Stomach (tissue), 9 donors: ENCODE data around the gene LFNG. TPM values are rescaled to one million over a fixed set of nuclear protein-coding genes. Genes with fewer than 3 reads are reported as not detected.

Experiments
- DNase-seq, 2 donors: peaks; one replicate each; pipeline versions ENCODE4 v3.0.0 to v3.0.0-alpha.2; 2013 to 2019
- H3K27ac ChIP-seq, 5 donors: fragments of 200-600 bp in 4 of 5; sonication (generic) in 4 of 5; one replicate each; pipeline ENCODE4 v1.5.1; 2013 to 2019; ENCODE audit warnings: mild to moderate bottlenecking in 1 of 5, moderate library complexity in 1 of 5
- H3K27me3 ChIP-seq, 3 donors: fragments of 200-600 bp; sonication (generic); one replicate each; pipeline ENCODE4 v1.5.1; 2017 to 2019; ENCODE audit warnings: mixed run types in 1 of 3
- H3K36me3 ChIP-seq, 4 donors: fragments of 200-600 bp; sonication (generic); 1 replicate in 3 of 4; 2 replicates in 1 of 4; pipeline ENCODE4 v1.5.1; 2016 to 2019
- H3K4me1 ChIP-seq, 4 donors: fragments of 200-600 bp; sonication (generic); one replicate each; pipeline ENCODE4 v1.5.1; 2016 to 2019
- H3K4me3 ChIP-seq, 4 donors: fragments of 200-600 bp; sonication (generic) in 3 of 4; one replicate each; pipeline ENCODE4 v1.5.1; 2016 to 2019; ENCODE audit warnings: mild to moderate bottlenecking in 1 of 4
- H3K9me3 ChIP-seq, 4 donors: fragments of 200-600 bp; sonication (generic); one replicate each; pipeline ENCODE4 v1.5.1; 2016 to 2019
- EP300 ChIP-seq: sonication (generic); formaldehyde crosslinking; IDR thresholded peaks from one replicate; pipeline ENCODE4 v1.6.1; 2017; ENCODE audit warnings: antibody characterized with exemption
- POLR2A ChIP-seq, 4 donors: fragments of 450-650 bp; IDR thresholded peaks; one replicate each; pipeline ENCODE4 v1.6.1; 2016; ENCODE audit warnings: antibody characterized with exemption in 4 of 4, control low read depth in 2 of 4, mild to moderate bottlenecking in 1 of 4, moderate library complexity in 1 of 4
- POLR2AphosphoS5 ChIP-seq, 3 donors: sonication (generic); formaldehyde crosslinking; IDR thresholded peaks; one replicate each; pipeline ENCODE4 v1.6.1; 2016; ENCODE audit warnings: antibody characterized with exemption in 3 of 3
- WGBS, 5 donors: extraction: QIAGEN DNeasy Blood & Tissue Kit in 3 of 5; methylation state at CpG; one replicate each; pipeline versions ENCODE4 v1.1.5 to v1.1.7; 2013 to 2018; 5-methylcytosine and 5-hydroxymethylcytosine counted together
- intact Hi-C: fragments of 100-400 bp; cut with DNase I; formaldehyde crosslinking; loops from one replicate; pipeline ENCODE4 v1.15.1; 2023; ENCODE audit warnings: low total_unique reads
- polyA plus RNA-seq, 3 donors: library from polyadenylated mRNA; stranded (reverse); fragments of 200-250 nt; gene quantifications; one replicate each; pipeline ENCODE4 v1.2.3, GENCODE V29; 2013
- total RNA-seq, 5 donors: library from RNA; depleted of rRNA; stranded (reverse); fragments of >200 nt; gene quantifications; one replicate each; pipeline versions ENCODE4 v1.1.0 to v1.2.3, GENCODE V29; 2014 to 2016
- TF ChIP-seq, protein P1 (sequence below), 7 experiments: fragments of 450-650 bp in 4 of 7; fragments of 200-600 bp in 3 of 7; sonication (generic) in 3 of 7; IDR thresholded peaks; one replicate each; pipeline ENCODE4 v1.5.1; 2016 to 2019; ENCODE audit warnings: antibody characterized with exemption in 7 of 7, control low read depth in 2 of 7, mild to moderate bottlenecking in 1 of 7
- donor health status: healthy with polysubstance abuse.
- donor health status: Bipolar disorder and iron deficiency.
- donor health status: healthy.

The LFNG gene
- total and polyA plus RNA-seq, 8 donors, result 8.0 to 103 (median 17.4) TPM

DNA sequence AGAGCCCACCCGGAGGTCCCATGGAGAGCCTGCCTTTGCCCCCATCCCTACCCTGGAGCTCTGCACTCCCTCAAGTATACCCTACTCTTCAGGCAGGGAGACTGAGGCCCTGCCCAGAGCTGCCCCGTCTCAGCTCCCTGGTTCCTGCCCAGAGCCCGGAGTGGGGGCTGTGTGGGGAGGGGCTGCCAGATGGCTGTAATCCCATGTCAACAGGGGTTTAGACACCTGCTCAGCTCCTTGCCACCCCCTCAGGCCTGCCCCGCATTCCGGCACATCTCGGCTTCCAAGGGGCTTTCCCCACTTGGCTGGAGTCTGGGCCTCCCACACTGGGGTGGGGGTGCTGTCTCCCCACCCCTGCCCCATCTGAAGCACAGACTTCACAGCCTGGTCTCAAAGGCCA lies 20.9 kb upstream of the LFNG start:
- Histone ChIP-seq H3K27ac (no peak overlapping the region), H3K4me1 (peaks cover 0 to 22% (median 12%) of the 10 kb centered on the region in 4 donors), H3K9me3 (no peaks in the 10 kb centered on the region), H3K27me3 (peaks cover 0 to 55% (median 4%) of the 10 kb centered on the region in 3 donors), H3K36me3 (no peaks in the 10 kb centered on the region), H3K4me3 (no peak overlapping the region)
- 60 to 87% (median 76%) methylated on average over 3 to 6 of the region's 6 CpGs for WGBS, 5 donors
- TF ChIP-seq, protein P1, sequence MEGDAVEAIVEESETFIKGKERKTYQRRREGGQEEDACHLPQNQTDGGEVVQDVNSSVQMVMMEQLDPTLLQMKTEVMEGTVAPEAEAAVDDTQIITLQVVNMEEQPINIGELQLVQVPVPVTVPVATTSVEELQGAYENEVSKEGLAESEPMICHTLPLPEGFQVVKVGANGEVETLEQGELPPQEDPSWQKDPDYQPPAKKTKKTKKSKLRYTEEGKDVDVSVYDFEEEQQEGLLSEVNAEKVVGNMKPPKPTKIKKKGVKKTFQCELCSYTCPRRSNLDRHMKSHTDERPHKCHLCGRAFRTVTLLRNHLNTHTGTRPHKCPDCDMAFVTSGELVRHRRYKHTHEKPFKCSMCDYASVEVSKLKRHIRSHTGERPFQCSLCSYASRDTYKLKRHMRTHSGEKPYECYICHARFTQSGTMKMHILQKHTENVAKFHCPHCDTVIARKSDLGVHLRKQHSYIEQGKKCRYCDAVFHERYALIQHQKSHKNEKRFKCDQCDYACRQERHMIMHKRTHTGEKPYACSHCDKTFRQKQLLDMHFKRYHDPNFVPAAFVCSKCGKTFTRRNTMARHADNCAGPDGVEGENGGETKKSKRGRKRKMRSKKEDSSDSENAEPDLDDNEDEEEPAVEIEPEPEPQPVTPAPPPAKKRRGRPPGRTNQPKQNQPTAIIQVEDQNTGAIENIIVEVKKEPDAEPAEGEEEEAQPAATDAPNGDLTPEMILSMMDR (IDR thresholded peaks at IDR 0.05), result no peak
- no peak for TF ChIP-seq POLR2A (IDR thresholded peaks at IDR 0.05)
- TF ChIP-seq EP300, result no peak
- no peak for TF ChIP-seq POLR2AphosphoS5 (IDR thresholded peaks at IDR 0.05)
- no peak for DNase-seq
- intact Hi-C loops, result no loop called here

- 85 to 95% (median 88%) methylated on average over 6 to 7 of the region's 7 CpGs for WGBS, 5 donors
- H3K4me3 ChIP-seq, result no peak overlapping the region
- DNase-seq, result no peak
- no peak overlapping the region for H3K27ac ChIP-seq
- peaks cover 0 to 52% (median 4%) of the 10 kb centered on the region in 3 donors for H3K27me3 ChIP-seq
- H3K9me3 ChIP-seq, result no peaks in the 10 kb centered on the region
- TF ChIP-seq EP300 (no peak), POLR2AphosphoS5 (IDR thresholded peaks at IDR 0.05) (no peak), POLR2A (IDR thresholded peaks at IDR 0.05) (no peak)
- TF ChIP-seq, protein P1 (IDR thresholded peaks at IDR 0.05), result no peak
- no peaks in the 10 kb centered on the region for H3K36me3 ChIP-seq
- intact Hi-C loops, result no loop called here
- H3K4me1 ChIP-seq, result peaks cover 0 to 17% (median 8%) of the 10 kb centered on the region in 4 donors
Measured at GRCh38 chr7:2499181-2499580, 20.4 kb upstream of the LFNG start.

DNA sequence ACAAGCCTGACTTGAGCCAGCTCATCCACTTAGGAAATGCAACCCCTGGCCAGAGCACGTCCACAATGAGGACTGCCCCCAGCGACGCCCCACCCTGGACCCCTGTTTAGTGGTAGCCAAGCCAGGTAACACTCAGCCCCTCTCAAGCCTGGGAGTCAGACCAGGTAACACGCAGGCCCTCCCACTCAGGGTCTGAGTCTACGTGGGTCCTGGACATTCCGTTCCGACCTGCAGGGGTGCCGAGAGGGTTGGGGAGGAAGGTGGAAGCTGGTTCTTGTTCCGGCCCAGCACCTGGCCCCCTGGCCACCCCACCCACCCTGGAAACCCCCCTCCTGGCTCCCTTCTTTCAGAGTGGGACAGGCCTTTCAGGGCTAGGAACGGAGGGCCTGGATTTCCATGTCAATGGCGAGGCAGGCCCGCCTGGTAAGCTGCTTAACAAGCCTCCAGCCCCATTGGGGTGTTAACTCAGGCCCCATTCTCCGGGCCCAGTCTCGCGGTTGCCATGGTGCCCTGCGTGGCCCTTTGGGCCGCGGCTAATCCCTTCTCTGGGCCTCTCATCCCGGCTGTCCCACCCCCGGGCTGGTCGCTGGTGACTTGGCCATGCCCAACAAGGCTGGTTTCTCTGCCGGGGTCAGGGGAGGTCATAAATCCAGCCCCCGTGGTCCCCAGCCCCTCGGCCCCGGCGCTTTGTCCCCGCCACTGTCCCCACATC lies 19.7 kb upstream of the LFNG start:
- Histone ChIP-seq H3K27ac (no peak overlapping the region), H3K4me3 (no peak overlapping the region), H3K4me1 (peaks cover 0 to 10% (median 3%) of the 10 kb centered on the region in 4 donors), H3K36me3 (no peaks in the 10 kb centered on the region), H3K9me3 (no peaks in the 10 kb centered on the region), H3K27me3 (peaks cover 0 to 45% (median 4%) of the 10 kb centered on the region in 3 donors)
- WGBS, 5 donors, result 86 to 94% (median 89%) methylated on average over 24 to 27 of the region's 27 CpGs
- DNase-seq, result no peak
- TF ChIP-seq POLR2AphosphoS5 (IDR thresholded peaks at IDR 0.05) (no peak), EP300 (no peak), POLR2A (IDR thresholded peaks at IDR 0.05) (no peak)
- TF ChIP-seq, protein P1 (IDR thresholded peaks at IDR 0.05), result no peak
- intact Hi-C loops, result no loop called here

GRCh38 chr7:2500701-2501100 lies 18.9 kb upstream of the LFNG start:
- TF ChIP-seq EP300, result no peak
- TF ChIP-seq, protein P1 (IDR thresholded peaks at IDR 0.05), result no peak
- no peak for TF ChIP-seq POLR2AphosphoS5 (IDR thresholded peaks at IDR 0.05)
- no peak for TF ChIP-seq POLR2A (IDR thresholded peaks at IDR 0.05)
- Histone ChIP-seq H3K9me3 (no peaks in the 10 kb centered on the region), H3K36me3 (no peaks in the 10 kb centered on the region), H3K27ac (no peak overlapping the region), H3K27me3 (peaks cover 0 to 40% (median 4%) of the 10 kb centered on the region in 3 donors), H3K4me3 (no peak overlapping the region), H3K4me1 (peaks cover 0 to 9% (median 3%) of the 10 kb centered on the region in 4 donors)
- no peak for DNase-seq
- 85 to 90% (median 88%) methylated on average over 12 of the region's 12 CpGs for WGBS, 5 donors
- intact Hi-C loops, result no loop called here
